IMR-90 (cell line): Measurements from ENCODE around the gene APEX1.

ENCODE experiments used
- CEBPB ChIP-seq: IDR thresholded peaks from 2 replicates; pipeline ENCODE4 v1.6.1; 2012; ENCODE audit warnings: low read depth, low read length, improper control_type of control experiment
- CHD1 ChIP-seq: IDR thresholded peaks from 2 replicates; pipeline ENCODE4 v1.6.1; 2012; ENCODE audit warnings: low read depth, low read length, improper control_type of control experiment
- FOS ChIP-seq: fragments of 150-350 bp; IDR thresholded peaks from 2 replicates; pipeline ENCODE4 v1.6.1; 2016; ENCODE audit warnings: low read depth, low read length
- MXI1 ChIP-seq: IDR thresholded peaks from 2 replicates; pipeline ENCODE4 v1.6.1; 2012; ENCODE audit warnings: low read depth, mild to moderate bottlenecking, low read length, moderate library complexity, borderline replicate concordance
- POLR2A ChIP-seq: IDR thresholded peaks from 2 replicates; pipeline ENCODE4 v1.6.1; 2012; ENCODE audit warnings: mild to moderate bottlenecking, low read depth, low read length
- RAD21 ChIP-seq: IDR thresholded peaks from 2 replicates; pipeline ENCODE4 v1.6.1; 2012; ENCODE audit warnings: low read length, improper control_type of control experiment
- RFX5 ChIP-seq: IDR thresholded peaks from 2 replicates; pipeline ENCODE4 v1.8.0; 2012; ENCODE audit warnings: low read depth, mild to moderate bottlenecking, low read length, moderate library complexity
- SMC3 ChIP-seq: fragments of 150-350 bp; IDR thresholded peaks from 2 replicates; pipeline ENCODE4 v1.6.1; 2016; ENCODE audit warnings: low read depth, mild to moderate bottlenecking, antibody characterized with exemption, low read length, moderate library complexity
- USF2 ChIP-seq: fragments of 150-350 bp; IDR thresholded peaks from 2 replicates; pipeline ENCODE4 v1.6.1; 2017; ENCODE audit warnings: mild to moderate bottlenecking, antibody characterized with exemption, low read length, low read depth
- TF ChIP-seq, protein P1 (sequence below): conservative IDR thresholded peaks from 2 replicates; pipeline ENCODE4 v1.5.1; 2012; ENCODE audit warnings: mild to moderate bottlenecking, low read depth, low read length, improper control_type of control experiment

- TF ChIP-seq, protein P1, sequence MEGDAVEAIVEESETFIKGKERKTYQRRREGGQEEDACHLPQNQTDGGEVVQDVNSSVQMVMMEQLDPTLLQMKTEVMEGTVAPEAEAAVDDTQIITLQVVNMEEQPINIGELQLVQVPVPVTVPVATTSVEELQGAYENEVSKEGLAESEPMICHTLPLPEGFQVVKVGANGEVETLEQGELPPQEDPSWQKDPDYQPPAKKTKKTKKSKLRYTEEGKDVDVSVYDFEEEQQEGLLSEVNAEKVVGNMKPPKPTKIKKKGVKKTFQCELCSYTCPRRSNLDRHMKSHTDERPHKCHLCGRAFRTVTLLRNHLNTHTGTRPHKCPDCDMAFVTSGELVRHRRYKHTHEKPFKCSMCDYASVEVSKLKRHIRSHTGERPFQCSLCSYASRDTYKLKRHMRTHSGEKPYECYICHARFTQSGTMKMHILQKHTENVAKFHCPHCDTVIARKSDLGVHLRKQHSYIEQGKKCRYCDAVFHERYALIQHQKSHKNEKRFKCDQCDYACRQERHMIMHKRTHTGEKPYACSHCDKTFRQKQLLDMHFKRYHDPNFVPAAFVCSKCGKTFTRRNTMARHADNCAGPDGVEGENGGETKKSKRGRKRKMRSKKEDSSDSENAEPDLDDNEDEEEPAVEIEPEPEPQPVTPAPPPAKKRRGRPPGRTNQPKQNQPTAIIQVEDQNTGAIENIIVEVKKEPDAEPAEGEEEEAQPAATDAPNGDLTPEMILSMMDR, result no peak
- TF ChIP-seq RFX5, result no peak
- TF ChIP-seq USF2, result no peak
- TF ChIP-seq CEBPB, result no peak
- TF ChIP-seq FOS, result no peak
- no peak for TF ChIP-seq POLR2A
- TF ChIP-seq RAD21, result no peak
- TF ChIP-seq SMC3, result no peak
- TF ChIP-seq MXI1, result no peak
- no peak for TF ChIP-seq CHD1
Measured at GRCh38 chr14:20428802-20429201, 26.2 kb upstream of the APEX1 start.
